CD4-positive, alpha-beta T cell treated with Interferon alpha-2 for 1 hour (primary cell): ENCODE data around the gene SERPINH1.
A peak's percentile ranks its signal among the peaks of the same experiment; 100 is the strongest.

Experiments used
- DNase-seq, 2 donors: peaks; one replicate each; pipeline ENCODE4 v3.0.0-alpha.2; 2020 to 2022

The SERPINH1 gene

DNA sequence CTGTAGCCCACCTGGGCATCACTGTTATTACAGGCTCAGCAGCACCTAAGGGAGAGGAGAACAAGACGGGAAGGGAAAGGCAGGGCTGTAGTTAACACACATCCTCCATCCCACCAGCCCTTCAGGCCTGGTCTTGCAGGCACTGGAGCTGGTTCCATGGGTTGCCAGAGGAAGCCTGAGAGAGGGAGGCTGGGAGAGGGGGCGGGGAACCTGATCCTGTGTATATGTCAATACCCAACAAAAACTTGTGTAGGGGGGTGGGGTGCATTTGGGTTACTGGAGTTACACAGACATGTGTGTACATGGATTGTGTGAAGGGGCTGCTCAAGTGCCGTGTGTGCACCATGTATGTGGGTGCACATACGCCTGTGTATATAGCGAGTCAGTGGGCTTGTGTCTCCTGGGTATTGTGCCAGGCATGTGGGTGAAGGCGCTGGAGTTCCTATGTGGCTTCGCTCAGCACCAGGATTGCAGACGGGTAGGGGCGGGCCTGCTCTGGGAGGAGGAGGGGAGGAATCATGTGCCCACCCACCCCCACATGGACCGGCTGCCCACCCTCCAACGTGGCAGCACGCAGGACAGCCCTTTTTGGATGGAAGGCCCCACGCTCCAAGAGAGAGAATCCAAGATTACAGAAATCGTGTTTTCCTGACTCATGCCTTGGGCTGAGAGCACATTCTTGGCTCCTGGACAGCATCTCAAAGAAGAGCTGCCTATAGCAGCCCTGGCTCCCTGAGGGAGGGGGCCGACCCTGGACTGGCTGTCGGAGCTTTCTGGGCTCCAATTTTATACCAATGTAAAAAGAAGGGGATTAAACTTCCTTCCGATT is 4.2 kb upstream of the SERPINH1 start:
- DNase-seq = no peak

DNA sequence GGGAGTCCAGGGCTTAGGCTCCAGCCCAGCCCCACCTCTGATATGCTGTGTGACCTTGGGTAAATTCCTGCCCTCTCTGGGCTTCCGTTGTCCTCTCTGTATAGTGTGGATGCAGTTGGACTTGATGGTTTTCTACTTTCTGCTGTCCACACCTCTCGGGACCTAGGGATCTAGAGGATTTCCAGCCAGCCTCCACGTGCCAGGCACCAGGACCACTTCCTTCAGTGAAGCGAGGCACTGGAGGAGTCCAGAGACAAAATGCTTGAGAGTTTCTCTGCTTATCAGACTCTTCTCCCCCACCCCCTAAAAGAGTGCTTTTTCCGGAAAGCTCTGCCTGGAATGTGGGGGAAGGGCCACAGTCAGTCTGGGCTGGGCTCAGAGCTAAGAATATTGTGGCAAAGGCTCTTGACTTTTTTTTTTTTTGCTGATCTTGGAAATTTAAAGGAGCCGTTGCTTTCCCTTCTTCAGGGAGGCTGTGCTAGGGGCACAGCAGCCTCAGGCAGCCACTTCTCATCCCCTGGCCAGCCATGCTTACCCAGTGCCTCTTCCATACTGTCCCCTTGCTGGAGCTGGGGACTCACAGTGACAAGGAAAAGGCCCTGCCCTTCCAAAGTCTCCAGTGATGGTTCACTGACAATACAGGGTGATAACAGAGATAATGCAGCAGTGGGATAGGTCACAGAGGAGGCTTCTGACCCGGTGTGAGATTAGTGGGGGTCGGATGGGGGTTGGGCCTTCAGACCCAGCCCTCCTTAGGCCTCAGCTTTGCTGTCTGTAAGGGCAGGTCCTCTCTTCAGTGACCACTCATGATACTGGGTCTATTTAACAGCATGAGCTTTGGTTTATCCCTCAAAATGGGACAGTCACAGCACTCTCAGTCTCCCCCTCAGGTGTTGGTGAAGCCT is 2.9 kb upstream of the SERPINH1 start:
- DNase-seq = no peak

DNA sequence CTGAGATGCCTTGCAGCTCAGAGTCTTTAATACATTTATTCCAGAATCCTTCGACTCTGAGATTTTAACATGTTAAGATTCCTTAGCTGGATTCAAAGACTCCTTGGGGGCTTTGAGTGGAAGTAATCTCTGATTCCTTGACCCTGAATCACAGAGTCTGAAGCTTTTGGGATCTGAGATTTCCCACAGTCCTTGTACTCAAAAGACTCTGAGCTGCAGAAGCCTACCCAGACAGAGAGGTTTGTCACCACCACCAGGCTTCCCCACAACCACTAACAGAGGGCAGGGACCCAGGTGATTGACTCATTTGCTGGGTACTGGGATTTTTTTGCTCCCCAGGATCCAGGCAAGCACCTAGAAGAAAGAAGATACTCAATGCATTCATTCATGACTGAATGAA is 1.4 kb upstream of the SERPINH1 start:
- DNase-seq = no peak

DNA sequence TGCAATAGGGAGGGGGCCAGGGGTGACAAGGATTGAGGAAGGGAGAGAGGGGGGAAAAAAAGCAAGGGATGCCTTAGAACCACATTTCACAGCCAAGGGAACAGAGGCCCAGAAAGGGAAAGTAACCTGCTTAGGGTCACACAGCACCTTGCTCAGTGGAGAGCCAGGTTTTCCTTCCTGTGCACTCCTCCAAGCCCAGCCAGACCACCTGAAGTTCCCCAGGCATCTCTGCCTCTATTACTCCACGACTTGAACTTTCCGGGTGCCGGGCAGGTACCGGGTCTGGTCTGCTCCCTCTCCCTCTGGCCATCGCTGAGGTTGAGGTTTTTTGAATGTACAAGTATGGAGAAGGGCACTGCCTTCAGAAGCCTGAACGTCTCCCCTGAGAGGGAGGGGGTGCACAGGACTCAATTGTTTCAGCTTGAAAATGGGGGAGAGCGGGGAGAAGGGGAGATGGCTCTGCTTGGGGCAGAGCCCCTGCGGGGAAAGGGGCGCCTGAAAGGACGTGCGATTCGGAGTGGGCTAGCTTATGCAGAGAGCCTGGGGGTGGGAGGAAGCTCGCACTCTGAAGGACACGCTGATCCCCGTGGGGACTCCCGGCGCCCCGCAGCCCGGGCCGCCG is 516 bp upstream of the SERPINH1 start:
- DNase-seq = no peak

DNA sequence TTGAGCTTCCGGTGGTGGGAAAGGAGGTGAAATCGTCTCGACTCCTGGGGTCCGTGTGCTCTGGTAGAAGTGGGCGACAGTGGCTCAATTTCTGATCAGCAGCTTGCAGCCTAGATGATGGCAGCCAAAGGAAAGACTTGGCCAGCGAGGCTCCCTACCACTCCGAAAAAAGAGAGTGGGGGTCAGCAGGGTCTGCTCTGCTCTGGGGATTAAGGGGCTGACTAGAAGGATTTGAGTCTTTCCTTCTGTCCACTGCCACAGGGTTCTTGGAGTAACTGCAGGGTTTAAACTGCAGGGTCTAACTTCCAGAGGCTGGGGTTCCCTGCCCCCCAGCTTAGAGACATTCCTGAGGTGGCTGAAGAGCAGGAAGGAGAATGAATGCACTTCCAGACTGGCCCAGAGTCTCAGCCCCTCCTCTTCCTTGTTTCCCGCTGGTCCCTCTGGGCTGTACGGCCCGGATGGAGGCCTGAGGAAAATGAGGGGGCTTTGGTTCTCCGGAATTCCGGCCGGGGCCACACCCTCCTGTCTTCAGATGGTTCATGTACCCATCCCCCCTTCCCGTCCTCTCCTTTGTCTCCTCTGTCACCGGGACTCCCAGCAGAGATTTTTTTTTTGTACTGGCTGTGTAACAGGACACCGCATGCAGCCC is 907 bp downstream of the SERPINH1 start:
- DNase-seq = no peak

DNA sequence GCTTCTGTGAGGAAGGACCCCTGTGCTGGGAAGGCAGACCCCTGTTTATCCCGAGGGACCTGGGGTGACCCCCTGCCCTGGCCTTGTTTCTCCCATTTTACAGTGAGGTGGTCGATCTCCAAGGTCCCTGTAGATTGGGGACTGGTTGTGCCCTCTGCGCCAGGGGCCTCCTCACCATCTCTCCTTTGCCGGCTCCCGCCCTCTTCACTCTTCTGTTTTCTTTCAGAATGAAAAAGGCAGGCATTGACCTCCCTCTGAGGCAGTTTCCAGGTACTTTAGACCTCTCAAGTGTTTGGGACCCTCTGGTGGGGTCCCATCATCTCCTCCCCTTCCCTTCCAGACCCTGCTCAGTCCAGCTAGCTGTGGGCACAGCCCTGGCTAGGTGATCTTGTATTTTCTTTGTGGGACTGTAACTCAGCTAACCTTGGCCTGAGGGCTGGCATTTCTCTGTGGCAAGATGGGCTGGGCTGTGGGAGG is 1.5 kb downstream of the SERPINH1 start:
- DNase-seq = no peak

DNA sequence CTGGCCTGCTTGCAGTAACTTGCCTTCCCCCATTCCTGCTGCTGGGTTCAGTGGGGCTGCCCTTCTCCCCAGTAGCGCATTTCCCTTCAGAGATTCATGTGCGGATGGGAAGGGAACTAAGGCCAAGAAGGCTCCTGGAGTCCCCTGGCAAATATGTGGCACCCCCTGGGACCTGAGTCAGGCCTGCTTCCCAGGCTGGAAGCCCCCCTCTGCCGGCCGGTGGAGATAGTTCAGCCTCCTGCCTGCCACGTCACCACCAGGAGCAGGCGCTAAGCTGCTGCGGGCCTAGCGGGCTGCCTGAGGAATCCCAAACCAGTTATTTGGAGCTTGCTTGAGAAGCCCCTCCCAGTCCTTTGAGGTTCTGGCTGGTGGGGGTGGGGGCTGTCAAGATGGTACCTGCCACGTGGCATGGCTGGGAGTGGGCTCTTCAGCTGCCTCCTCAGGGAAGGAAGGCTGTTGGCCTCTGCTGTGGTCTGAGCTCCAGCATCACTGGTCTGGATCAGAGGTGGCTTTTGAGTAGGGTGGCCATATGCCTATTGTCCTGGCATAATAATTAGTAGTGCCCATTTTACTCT is 2.0 kb downstream of the SERPINH1 start:
- DNase-seq = no peak

DNA sequence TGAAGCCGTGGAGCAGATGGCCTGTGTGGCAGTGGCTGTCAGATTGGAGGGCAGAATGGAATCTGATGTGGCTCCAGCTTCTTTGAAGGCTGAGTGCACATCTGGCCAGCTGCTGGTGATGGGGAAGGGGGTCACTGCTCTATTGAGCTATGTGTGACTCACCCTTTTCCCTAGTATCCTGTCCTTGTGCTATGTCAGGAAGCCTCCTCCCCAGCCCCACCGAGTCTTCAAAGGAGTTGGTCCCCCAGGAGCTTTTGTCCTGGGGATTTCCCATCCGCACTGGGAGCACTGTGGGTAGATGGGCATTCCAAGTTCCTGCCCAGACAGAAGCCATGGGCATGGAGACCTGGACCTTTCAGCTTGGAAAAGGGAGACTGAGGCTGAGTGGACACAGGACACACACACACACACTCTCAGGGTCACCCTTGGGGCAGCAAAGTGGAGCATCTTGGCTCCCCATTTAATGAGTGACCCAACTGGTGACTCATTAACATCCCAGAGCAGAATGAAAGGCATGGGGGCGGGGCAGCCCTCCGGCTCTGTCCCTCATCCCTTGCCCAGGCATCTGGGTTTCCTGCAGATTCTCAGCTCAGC is 3.3 kb downstream of the SERPINH1 start:
- DNase-seq = no peak

DNA sequence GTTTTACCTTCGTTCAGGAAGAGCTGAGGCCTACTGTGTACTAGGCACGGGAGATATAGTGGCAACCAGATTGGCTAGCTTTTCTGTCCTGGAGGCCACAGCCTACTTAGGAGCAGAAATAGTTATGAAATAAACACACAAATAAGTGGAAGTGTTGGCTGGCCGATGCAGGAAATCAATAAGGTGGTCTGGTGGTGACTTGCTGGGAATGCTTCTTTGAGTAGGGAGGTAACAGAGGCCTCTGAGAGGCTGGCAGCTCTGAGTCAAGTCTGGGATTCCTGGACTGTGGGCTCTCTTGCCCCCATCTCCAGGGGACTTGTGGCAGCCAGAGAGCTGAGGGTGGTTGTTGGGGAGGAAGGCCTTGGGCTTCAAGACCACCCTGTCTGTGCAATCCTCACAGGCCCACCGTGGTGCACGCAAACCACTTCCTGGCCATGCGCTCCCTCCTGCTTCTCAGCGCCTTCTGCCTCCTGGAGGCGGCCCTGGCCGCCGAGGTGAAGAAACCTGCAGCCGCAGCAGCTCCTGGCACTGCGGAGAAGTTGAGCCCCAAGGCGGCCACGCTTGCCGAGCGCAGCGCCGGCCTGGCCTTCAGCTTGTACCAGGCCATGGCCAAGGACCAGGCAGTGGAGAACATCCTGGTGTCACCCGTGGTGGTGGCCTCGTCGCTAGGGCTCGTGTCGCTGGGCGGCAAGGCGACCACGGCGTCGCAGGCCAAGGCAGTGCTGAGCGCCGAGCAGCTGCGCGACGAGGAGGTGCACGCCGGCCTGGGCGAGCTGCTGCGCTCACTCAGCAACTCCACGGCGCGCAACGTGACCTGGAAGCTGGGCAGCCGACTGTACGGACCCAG is 4.1 kb downstream of the SERPINH1 start:
- DNase-seq = no peak

DNA sequence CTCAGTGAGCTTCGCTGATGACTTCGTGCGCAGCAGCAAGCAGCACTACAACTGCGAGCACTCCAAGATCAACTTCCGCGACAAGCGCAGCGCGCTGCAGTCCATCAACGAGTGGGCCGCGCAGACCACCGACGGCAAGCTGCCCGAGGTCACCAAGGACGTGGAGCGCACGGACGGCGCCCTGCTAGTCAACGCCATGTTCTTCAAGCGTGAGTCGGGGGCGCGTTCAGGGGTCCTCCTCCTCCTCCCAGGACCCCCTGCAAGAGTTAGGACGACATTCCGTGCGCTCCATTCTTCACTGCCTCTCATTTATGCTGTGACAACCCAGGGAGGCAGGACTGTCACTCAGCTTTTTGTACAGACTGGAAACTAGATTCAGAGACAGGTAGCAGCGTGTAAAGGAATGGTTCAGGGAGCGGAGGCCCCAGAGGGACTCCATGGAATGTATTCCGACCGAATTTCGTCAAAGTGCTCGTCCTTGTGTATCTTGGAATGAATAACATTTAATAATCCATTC is 4.8 kb downstream of the SERPINH1 start:
- DNase-seq = no peak

DNA sequence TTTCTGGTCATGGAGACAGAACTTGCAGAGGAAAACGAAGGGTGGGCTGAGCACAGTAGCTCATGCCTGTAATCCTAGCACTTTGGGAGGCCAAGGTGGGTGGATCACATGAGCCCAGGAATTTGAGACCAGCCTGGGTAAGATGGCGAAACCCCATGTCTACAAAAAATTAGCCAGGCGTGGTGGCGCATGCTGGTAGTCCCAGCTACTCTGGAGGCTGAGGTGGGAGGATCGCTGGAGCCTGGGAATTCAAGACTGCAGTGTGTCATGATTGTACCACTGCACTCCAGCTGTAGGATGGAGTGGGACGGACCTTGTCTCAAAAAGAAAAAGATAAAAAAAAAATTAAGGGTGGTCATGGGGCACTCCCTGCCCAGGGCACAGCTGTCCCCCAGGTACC is 5.9 kb downstream of the SERPINH1 start:
- no peak for DNase-seq

DNA sequence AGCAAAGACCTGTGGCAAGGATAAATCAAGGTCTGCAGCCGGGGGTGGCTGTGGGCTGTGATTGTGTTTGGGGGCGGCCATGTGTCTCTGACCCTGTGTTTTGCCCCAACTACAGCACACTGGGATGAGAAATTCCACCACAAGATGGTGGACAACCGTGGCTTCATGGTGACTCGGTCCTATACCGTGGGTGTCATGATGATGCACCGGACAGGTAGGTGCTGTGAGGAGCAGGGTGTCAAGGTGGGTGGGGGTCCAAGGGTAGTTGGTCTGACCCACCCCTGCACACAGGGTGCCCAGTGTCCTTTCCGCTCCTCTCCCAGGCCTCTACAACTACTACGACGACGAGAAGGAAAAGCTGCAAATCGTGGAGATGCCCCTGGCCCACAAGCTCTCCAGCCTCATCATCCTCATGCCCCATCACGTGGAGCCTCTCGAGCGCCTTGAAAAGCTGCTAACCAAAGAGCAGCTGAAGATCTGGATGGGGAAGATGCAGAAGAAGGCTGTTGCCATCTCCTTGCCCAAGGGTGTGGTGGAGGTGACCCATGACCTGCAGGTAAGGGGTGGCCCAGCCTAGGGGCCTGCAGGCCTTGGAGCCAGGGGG is 6.7 kb downstream of the SERPINH1 start:
- DNase-seq = no peak

DNA sequence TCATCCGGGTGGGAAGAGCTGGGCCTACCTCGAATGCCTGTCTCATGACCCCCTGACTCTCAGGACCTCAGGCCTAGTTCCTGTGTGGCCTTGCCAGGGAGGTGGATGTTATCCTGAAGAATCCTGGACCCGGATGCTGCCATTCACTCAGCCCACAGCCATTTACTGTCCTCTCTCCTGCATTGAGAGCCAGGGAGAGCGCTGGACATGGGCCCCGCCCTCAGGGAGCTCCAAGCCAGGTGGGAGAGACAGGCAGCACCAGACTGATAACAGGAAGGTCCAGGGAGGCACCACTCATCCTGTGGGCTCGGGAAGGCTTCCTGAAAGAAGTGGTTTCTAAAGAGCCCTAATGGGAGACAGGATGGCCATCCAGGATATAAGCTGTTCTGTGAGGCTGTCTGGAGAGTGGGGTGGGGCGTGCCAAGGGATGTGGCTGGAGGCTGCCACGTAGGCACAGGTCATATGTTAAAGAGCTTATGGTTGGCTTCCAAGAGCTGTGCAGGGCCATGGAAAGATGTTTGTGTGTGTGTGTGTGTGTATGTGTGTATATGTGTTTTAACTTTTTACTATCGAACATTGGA is 8.6 kb downstream of the SERPINH1 start:
- DNase-seq = no peak

DNA sequence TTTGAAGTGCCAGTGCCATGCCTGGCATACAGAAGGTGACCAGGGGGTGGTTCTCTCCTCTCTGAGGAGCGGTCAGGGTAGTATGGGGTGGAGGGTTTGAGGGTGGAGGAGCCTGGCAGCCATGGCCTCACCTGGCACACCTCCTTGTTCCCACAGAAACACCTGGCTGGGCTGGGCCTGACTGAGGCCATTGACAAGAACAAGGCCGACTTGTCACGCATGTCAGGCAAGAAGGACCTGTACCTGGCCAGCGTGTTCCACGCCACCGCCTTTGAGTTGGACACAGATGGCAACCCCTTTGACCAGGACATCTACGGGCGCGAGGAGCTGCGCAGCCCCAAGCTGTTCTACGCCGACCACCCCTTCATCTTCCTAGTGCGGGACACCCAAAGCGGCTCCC is 9.6 kb downstream of the SERPINH1 start:
- no peak for DNase-seq

DNA sequence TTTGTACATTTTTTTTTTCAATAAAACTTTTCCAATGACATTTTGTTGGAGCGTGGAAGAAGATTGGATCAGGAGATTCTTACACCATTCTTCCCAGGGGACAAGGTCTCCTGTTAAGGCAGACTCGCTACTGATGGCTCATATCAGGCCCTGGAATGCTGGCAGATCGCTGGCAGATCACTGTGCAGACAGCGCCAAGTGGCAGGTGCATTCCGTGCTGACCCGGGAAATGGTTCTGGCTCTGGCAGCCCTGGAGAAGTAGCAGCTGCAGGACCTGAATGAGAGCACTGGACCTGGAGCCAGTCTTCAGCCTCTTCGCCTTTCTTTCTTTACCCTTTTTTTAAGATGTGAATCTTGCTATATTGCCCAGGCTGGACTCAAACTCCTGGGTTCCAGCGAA is 10.7 kb downstream of the SERPINH1 start:
- no peak for DNase-seq

DNA sequence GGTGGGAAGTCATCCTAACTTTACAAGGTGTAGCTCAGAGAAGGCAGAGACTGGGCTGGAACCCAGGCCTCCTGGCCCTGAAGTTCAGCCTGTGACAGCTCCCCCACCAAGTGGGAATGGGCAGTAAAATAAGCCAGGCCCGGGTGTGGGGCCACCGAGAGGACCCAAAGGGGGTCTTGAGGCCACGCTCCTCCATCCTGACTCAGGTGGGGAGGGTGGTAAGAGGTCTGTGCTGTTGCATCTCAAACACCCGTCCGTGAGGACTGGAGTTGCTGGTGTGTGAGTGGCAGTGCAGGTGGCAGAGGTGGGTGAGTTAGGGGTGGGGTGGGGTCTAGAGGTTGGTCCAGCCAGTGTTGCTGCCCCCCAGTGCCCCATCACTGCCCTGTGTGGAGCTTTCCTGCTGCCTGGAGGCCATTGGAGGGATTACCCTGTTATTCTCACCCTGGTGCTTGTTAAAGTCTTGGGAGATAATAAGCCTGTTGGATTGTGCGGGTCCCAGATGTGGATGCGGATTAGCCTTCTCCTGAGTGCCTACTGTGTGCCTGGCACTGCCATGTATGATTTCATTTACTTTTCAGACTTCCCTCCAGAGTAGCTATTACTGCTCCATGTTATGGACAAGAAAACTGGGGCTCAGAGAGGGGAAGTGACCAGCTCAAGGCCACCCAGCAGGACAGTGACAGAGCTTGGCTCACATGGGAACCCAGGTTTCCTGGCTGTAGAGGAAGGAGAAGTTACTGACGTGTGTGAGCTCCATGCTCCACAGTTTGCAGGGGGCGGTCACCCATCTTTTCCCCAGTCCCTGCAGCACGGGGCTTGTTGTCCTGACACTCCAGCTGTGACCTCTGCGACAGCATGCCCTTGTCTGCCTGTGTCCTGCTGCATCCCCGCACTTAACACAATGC is 12.9 kb downstream of the SERPINH1 start:
- DNase-seq = no peak

DNA sequence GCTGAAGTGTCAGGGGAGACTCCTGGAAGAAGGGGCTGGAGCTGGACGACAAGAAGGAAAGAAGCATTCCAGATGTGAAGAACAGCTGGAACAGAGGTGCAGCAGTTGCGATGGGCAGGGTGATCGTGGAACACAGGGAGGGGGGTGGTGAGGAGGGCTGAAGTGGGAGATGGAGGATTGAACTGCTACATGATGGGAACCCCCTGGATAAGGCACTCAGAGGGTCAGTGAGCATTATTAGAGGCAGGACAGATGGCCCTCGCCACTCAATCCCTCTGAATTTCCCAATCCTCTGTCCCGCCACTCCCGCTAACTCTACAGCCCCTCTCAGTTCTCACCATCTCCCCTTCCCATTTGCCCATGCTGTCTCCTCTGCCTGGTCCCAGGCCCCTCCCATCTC is 14.0 kb downstream of the SERPINH1 start:
- DNase-seq = no peak

DNA sequence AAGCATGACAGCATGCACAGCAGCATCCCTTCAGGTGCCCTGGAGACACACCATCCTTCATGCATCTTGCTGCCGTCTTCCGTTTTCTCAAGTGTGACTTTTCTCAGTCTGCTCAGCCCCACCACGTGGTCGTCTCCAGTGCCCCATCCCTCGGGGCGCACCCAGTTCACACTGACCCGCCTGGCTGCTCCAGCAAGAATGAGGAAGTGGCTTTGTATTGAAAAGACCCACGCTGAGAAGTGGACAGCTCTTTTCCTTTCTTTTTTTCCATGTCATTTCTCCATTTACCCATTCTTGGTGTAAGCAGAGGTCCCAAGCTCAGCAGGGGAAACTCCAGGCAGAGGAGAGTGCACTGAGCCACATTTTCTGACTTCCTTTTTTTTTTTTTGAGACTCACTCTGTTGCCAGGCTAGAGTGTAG is 14.5 kb downstream of the SERPINH1 start:
- DNase-seq = peak; percentile 16 to 65

DNA sequence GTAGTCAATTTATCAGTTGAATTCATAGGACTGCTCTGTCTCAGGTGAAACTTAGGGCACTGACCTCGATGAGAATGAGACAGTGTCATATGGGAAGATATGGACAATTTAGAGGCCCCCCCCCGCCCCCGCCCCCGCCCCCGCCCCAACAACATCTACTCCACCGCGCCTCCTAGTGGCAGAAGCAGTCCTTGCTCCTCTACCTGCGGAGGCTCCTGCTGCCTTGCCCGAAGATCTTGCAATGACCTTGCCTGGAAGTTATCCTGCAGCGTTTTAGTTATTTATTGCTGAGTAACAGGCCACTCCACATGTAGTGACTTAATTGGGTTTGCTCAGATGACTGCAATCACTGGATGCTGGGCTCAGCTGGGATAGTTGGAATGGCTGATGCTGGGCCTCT is 15.2 kb downstream of the SERPINH1 start:
- peak; percentile 35 to 60 for DNase-seq
